GM18505 (cell line): Measurements from ENCODE around the gene SERPINF2.
"Not testable (repeated sequence)": the region's sequence is repeated elsewhere in the genome, so short reads cannot be mapped to it uniquely, and the experiment has no call there.

ENCODE experiments used
- ATAC-seq: cut with Tn5 transposase; IDR thresholded peaks from one replicate; pipeline ENCODE4 v1.9.1; 2021; ENCODE audit not compliant: unreplicated experiment
- POLR2A ChIP-seq: IDR thresholded peaks from 4 replicates; pipeline ENCODE4 v1.6.1; 2011; ENCODE audit warnings: borderline replicate concordance; ENCODE audit not compliant: insufficient read depth, insufficient read length; ENCODE audit errors: extremely low read depth

SERPINF2 gene

GRCh38 chr17:1755252-1755826, 12.7 kb downstream of the SERPINF2 start:
- no peak for TF ChIP-seq POLR2A
- no peak for ATAC-seq

DNA sequence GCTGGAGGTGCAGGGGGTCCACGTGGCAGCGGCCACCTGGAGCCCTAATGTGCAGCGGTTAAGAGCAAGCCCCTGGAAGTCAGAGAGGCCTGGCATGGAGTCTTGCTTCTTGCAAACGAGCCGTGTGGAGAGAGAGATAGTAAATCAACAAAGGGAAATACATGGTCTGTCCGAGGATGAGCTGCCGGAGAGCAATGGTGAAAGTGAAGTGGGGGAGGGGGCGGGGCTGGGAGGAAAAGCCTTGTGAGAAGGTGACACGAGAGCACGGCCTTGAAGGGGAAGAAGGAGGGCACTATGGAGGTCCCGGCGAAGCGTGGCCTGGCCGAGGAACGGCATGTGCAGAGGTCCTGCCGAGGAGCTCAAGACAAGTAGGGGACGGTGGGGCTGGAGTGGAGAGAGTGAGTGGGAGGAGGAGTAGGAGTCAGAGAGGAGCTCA, 13.2 kb downstream of the SERPINF2 start:
- ATAC-seq: no peak
- no peak for TF ChIP-seq POLR2A

GRCh38 chr17:1758807-1759206, 16.1 kb downstream of the SERPINF2 start:
- ATAC-seq: no peak
- no peak for TF ChIP-seq POLR2A

- TF ChIP-seq POLR2A: no peak
- no peak for ATAC-seq
These were observed 16.9 kb downstream of the SERPINF2 start for GRCh38 chr17:1759529-1759928.

DNA sequence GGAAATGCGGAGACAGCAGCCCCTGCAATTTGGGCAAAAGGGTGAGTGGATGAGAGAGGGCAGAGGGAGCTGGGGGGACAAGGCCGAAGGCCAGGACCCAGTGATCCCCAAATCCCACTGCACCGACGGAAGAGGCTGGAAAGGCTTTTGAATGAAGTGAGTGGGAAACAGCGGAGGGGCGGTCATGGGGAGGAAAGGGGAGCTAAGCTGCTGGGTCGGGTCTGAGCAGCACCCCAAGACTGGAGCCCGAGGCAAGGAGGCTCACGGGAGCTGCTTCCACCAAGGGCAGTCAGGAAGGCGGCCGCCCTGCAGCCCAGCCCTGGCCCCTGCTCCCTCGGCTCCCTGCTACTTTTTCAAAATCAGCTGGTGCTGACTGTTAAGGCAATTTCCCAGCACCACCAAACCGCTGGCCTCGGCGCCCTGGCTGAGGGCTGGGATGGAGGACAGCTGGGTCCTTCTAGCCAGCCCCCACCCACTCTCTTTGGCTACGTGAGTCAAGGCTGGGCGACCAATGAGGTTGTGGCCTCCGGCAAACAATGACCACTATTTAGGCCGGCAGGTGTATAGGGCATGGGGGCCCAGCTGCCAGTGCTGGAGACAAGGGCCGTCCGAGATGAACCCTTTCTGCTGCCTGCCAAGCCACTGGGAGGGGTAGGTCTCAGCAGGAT, 19.7 kb downstream of the SERPINF2 start:
- TF ChIP-seq POLR2A: no peak
- no peak for ATAC-seq

DNA sequence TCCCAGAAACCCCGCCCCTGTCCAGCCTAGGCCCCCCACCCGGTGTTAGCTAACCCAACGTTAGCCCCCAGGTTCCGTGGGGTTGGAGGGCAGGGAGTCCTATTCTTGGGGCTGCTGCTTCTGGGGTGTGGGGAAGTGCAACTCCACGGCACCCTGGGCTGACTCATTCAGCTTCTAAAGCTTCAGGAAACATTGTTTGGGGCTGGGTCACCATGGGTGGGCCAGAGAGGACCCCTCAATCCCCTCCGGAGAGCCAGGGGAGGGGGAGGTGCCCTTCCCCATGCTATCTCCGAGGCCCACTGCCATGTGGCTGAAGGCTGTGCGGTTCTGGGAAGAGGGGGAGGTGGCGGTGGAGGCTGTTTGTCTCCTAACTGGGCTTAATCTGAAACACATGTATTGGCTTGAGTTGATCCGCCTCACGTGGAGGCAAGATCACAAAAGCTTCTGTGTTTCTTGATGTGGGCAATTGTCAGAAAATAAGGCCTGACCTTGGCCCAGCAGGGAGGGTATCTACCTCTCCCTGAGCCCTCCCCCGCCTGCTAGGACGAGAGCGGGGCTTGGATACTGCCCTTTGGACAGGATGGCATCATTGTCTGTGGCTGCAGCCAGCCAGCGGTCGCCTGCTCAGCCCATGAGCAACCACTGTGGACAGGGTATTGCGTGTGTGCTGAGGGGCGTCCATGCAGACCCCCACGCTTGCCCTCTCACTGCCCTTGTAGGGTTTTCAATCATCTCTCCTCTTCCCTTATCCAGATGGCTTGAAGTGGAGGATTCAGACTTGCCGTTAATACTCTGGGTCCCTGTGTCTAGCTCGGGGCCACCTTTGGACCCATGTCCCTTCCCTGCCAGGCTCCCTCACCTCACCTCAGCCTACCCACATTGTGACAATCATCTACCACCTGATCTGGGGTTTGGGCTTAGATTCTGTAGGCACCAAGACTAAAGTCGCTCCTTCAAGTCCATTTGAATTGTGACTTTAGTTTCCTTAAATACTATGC, 20.5 kb downstream of the SERPINF2 start:
- ATAC-seq: no peak

GRCh38 chr17:1764284-1764683, 21.6 kb downstream of the SERPINF2 start:
- ATAC-seq: no peak
- TF ChIP-seq POLR2A: no peak

More for the DNA sequence above, 20.5 kb downstream of the SERPINF2 start:
- no peak for TF ChIP-seq POLR2A

- ATAC-seq: not testable (repeated sequence)
These were observed 22.0 kb downstream of the SERPINF2 start for GRCh38 chr17:1764705-1765104.

DNA sequence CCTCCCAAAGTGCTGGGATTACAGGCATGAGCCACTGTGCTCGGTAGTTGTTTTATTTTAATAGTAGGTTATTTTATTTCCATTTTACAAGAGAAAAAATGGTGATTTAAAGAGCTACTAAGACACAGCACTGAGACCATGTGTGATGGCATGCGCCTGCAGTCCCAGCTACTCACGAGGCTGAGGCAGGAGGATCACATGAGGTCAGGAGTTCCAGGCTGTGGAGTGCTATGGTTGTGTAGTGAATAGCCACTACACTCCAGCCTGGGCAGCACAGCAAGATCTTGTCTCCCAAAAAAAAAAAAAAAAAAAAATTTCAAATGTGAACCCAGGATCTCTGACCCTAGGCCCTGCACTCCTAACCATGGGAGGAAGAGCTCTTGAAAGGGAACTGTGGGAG, 22.9 kb downstream of the SERPINF2 start:
- no peak for TF ChIP-seq POLR2A
- ATAC-seq: no peak

- no peak for ATAC-seq
- TF ChIP-seq POLR2A: no peak
These were observed 23.9 kb downstream of the SERPINF2 start for GRCh38 chr17:1766382-1767135.

DNA sequence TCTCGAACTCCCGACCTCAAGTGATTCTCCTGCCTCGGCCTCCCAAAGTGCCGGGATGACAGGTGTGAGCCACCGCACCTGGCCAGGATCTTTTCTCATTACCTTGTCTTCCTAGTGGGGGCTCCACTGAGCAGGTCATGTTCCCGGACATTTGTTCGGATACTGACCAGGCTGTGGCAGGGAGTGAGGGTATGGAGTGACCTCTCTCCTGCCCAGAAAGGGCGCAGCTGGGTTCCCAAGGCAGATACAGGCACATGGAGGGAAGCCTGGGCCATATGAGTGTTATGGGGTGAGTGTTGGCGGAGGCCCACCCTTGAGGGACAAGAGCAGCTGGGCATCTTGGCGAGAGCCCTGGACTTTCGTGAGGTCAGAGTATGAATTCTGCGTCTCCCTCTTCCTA, 24.7 kb downstream of the SERPINF2 start:
- no peak for TF ChIP-seq POLR2A
- ATAC-seq: no peak

DNA sequence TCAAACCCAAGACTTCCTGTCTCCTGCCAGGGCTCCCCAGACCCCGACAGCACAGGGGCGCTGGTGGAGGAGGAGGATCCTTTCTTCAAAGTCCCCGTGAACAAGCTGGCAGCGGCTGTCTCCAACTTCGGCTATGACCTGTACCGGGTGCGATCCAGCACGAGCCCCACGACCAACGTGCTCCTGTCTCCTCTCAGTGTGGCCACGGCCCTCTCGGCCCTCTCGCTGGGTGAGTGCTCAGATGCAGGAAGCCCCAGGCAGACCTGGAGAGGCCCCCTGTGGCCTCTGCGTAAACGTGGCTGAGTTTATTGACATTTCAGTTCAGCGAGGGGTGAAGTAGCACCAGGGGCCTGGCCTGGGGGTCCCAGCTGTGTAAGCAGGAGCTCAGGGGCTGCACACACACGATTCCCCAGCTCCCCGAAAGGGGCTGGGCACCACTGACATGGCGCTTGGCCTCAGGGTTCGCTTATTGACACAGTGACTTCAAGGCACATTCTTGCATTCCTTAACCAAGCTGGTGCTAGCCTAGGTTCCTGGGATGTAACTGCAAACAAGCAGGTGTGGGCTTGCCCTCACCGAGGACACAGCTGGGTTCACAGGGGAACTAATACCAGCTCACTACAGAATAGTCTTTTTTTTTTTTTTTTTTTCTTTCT, 27.3 kb downstream of the SERPINF2 start:
- ATAC-seq: no peak
- no peak for TF ChIP-seq POLR2A

DNA sequence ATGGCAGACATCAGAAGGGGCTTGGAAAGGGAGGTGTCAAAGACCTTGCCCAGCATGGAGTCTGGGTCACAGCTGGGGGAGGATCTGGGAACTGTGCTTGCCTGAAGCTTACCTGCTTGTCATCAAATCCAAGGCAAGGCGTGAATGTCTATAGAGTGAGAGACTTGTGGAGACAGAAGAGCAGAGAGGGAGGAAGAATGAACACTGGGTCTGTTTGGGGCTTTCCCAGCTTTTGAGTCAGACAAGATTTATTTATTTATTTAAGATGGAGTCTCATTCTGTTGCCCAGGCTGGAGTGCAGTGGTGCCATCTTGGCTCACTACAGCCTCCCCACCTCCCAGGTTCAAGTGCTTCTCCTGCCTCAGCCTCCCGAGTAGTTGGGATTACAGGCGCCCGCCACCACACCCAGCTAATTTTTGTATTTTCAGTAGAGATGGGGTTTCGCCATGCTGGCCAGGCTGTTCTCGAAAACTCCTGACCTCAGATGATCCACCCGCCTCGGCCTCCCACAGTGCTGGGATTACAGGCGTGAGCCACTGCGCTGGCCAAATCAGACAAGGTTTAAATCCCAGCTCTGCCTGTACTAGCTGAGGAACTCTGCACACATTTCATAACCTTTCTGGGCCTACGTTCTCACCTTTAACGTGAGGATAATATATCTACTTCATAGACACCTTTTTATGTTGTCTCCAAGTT, 30.5 kb downstream of the SERPINF2 start:
- ATAC-seq: not testable (repeated sequence)

- no peak for TF ChIP-seq POLR2A
- ATAC-seq: no peak
These were observed 31.1 kb downstream of the SERPINF2 start for GRCh38 chr17:1773696-1774181.
